ENCODE measurements around the gene STXBP1.

The STXBP1 gene

GRCh38 chr9:127658428-127658827, 46.4 kb downstream of the STXBP1 start:
- DNase-seq (ENCODE audit: low spot score), result no peak

DNA sequence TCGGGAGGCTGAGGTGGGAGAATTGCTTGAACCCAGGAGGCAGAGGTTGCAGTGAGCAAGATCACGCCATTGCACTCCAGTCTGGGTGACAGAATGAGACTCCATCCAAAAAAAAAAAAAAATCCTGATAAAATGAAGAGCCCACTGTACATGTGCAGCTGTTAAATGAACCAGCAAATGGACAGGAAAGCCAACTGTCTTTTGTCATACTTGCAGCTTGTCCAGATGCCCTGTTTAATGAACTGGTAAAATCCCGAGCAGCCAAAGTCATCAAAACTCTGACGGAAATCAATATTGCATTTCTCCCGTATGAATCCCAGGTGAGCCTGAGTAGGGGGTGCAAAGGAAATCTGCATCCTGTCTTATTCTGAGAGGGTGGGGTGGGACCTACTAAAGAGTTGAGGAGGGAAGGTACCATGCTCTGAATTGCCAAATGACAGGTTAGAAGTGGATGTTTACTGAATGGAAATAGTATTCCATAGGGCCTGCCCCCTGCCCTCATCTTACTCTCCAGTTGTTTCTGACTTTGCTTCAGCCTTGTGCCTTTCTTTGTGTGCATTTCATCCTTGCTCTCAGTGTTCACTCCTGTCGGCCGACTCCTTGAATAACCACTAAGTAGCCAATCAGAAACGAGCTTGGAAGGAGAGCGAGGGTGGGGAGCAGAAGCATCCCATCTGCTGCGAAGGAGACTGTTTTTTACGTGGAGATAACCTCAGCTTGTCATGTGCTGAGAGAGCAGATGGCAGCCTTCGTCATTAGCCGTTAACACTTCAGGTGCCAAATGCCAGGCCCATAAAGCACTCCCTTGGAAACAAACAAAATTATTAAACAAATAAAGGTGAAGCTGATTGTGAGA, 49.0 kb downstream of the STXBP1 start:
- no peak for DNase-seq (ENCODE audit: low spot score)

GRCh38 chr9:127662617-127663016, 50.5 kb downstream of the STXBP1 start:
- no peak for DNase-seq (ENCODE audit: low spot score)

DNA sequence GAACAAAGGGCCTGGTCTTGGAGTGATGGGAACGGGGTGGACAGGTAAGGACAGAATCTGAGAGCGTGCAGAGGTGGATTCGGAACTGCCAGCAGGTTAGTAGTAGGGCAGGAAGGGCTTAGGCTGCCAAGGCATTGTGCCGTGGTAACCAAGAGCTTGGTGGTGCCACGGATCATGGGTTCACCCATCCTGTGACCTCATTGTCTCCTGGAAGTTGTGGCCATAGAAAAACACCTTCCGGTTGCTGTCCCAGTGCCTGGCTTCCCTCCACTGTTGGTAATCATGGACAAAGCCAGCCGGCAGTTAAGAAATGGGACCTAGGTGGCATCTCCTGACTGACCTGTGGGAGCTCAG, 52.2 kb downstream of the STXBP1 start:
- DNase-seq (ENCODE audit: low spot score), result no peak

DNA sequence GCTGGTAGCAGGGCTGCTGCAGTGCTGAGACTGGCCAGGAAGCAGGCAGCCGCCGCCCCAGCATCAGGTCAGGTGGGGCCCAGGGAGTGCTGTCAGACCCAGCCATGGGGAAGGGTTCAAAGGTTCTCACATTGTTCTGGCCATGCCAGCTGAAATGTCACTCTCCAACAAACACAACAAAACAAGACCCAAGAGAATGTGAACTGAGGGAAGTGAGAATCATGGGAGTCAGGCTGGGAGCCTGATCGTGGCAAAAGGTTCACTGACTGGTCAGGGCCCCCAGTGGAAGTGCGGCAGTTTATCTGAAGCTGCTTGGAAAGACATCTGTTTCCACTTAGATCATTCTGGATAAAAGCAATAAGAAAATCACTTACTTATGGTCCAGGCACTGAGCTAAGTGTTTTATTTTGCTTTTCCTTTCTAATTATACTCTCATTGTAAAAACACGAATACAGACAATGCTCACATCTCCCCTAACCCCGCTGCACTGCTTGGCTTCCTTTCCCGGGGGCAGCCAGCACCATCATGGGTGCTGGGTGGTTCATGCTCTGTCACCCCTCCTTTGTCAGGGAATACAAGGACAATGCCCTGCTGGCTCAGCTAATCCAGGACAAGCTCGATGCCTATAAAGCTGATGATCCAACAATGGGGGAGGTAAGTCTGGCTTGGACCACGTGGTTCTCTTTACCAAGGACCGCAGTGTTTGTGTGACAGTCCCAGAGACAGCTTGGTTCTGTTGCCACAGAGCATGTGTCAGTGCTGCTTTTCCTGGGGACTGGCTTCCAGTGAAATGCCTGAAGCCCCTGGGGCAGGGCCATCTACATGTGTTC, 52.8 kb downstream of the STXBP1 start:
- no peak for DNase-seq (ENCODE audit: low spot score)

DNA sequence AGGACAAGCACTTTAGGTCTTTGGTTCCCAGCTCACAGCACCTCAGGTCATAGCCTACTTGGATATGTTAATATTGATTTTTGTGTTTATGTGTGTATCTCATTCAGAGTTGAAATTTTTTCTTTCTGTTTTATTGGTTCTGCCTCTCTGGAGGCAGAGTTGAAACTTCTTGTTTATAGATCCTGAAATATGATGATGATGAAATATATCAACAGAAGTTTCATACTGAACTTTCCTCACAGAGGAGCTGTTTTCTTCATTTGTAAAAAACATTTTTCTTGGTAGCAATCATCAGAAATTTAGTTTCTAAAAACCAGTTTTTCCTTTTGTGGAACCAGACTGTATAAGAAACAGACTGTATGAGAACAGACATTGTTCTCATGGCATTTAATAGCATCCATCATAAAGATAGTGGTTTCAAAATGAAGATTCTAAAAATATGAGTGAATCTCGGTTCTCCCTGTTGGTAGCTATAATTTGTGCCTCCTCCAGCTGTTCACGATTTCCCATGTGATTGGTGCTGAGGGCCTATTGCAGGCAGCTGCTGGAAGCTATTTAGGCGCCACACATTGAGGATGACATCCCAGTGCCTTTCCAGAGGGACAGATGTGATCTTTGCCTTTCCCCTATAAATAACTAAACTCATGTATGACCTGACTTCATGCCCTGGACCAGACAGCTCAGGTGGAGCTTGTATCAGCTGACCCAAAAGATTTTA, 55.2 kb downstream of the STXBP1 start:
- DNase-seq (ENCODE audit: low spot score), result no peak

DNA sequence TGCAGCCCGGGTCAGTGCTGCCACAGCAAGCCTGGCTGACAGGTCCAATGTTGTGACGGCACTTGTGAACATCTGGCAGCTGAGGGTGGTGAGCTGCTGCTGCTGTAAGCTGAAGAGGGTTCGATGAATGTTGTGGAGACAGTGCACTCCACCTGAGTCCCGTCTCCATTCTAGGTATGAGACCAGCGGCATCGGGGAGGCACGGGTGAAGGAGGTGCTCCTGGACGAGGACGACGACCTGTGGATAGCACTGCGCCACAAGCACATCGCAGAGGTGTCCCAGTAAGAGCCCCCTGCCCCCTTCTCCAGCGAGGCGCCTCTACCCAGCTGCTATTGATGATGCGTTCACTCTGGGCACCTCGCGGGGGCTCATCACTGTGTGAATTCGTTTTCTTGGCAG, 55.8 kb downstream of the STXBP1 start:
- DNase-seq (ENCODE audit: low spot score), result no peak

DNA sequence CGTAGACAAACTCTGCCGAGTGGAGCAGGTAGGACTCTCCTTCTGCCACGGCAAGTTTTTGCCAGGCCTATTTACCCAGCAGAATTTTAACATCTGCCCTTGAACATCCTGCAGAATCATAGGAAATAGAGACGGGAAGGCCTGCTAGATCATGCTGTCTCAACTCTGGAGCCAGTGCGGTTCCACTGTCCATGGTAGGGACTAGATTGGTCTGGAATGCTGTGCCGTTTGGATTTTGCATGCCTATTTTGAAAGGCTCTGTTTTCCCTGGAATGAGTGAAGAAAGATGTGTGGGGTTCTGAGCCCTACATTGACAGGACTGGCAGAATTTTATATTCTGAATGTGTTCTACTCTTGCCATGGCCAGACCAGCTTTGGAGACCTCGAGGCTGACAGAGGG, 61.2 kb downstream of the STXBP1 start:
- no peak for DNase-seq (ENCODE audit: low spot score)

DNA sequence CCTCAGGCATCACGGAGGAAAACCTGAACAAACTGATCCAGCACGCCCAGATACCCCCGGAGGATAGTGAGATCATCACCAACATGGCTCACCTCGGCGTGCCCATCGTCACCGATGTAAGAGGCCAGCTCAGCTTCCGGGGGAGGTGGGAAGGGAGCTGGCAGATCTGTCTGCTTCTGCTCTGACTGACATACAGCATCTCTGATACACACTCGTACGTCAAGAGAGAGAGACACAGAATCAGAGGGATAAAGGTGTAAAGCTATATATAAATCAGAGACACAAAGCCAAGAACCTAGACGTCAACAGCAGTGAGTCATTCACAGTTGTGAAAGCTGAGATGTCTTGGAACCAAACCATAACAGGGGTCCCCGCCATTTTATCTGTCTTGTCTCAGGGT, 64.6 kb downstream of the STXBP1 start:
- no peak for DNase-seq (ENCODE audit: low spot score)

- DNase-seq (ENCODE audit: low spot score), result no peak
Observed at GRCh38 chr9:127679506-127679905, 67.4 kb downstream of the STXBP1 start.

DNA sequence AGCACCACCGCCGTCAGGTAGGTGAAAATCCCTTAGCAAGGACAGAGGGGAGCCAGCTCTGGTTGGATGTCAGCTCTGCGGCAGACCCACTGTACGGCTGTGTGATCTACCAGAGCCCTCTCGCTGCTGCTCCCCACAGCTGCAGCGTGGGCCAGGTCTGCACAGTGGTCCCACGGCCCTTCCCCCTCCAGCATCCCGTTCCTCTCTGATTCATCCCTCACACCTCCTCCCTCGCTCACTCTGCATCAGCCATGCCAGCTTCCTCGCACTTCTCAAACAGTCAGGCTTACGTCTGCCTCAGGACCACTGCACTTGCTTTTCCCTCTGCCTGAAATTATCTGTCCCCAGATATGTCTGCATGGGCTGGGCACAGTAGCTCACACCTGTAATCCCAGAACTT, 68.1 kb downstream of the STXBP1 start:
- DNase-seq (ENCODE audit: low spot score), result no peak

- DNase-seq (ENCODE audit: low spot score), result no peak
Observed at GRCh38 chr9:127680846-127681245, 68.8 kb downstream of the STXBP1 start.

DNA sequence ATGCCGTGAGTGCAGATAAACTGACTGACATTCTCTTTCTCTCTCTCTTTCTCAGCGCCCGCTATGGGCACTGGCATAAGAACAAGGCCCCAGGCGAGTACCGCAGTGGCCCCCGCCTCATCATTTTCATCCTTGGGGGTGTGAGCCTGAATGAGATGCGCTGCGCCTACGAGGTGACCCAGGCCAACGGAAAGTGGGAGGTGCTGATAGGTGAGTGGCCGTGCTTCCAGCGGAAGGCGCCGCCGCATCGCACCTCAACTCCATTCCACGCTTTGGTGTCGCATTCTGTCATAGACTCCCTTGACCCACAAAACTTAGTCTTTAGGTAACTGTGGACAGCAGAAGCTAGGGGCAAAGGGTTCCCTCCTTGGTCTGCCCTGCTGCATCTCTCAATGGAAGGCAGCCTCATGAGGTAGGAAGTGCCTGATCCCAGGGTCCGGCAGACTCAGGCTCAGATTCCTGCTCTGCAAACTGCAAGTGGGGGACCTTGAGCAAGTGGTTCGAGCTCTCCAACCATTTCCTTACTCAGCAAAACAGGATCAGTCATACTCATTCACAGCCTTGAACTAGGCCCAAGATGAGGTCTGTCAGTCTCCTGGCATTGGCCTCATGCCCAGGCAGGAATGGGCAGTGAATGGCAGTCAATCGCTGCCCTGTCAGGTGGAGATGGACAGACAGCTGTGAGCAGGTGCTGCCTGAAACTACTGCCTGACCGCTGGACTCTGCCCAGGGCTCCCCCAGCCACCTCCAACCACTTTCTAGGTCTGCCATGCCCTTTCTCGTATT, 70.5 kb downstream of the STXBP1 start:
- DNase-seq (ENCODE audit: low spot score), result no peak

DNA sequence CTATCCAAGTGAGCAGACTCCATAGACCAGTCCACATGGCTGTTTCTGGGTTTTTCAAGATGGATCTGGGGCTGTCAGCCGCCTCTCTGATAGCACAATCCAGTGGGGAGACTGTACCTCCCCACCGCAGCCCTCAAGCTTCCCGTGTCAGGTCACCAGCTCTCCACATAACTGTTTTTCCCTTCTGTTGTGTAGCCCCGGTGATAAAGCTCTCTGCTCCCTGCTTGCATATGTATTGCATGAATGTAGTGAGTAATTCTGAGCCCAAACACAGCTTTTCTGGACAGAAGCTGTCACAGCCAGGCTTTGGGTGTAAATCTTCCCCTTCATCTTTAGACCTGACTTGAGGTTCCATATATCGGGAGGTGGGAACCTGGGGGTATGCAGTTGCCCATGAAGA, 71.6 kb downstream of the STXBP1 start:
- DNase-seq (ENCODE audit: low spot score), result no peak

DNA sequence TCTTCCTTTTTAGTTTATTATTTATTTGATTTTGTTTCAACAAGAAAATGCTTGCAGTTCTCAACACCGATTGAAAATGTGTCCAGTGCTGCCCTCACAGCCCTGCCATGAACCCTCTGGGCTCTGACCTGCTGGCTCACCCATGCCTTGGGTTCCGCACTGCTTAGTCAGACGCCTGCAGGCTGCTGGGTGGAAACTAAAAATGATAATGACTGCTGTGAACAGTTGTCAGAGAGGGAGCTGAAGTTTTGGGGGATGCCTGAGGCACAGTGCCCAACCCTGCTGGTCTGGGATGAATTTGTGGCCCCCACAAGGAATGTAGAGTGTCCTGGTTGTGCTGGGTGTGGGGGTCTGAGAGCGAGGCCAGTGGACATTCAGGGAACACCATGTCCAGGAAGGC, 72.5 kb downstream of the STXBP1 start:
- DNase-seq (ENCODE audit: low spot score), result no peak

GRCh38 chr9:127686461-127687393, 74.7 kb downstream of the STXBP1 start:
- DNase-seq (ENCODE audit: low spot score), result no peak

- no peak for DNase-seq (ENCODE audit: low spot score)
Observed at GRCh38 chr9:127689329-127690000, 77.4 kb downstream of the STXBP1 start.

GRCh38 chr9:127690735-127691134, 78.7 kb downstream of the STXBP1 start:
- no peak for DNase-seq (ENCODE audit: low spot score)

DNA sequence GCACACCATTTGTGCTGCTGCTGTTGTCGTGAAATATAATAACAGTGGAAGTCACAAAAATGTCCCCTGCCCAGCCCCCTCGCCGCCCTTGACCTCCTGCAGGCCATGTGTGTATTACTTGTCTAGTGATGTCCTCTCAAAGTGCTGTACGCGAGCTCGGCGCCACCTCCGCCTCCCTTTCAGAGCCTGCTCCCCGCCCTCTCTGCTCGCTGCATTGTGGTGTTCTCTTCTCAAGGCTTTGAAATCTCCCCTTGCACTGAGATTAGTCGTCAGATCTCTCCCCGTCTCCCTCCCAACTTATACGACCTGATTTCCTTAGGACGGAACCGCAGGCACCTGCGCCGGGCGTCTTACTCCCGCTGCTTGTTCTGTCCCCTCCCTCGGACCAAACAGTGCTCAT, 80.0 kb downstream of the STXBP1 start:
- DNase-seq (ENCODE audit: low spot score), result no peak

GRCh38 chr9:127693143-127693542, 81.1 kb downstream of the STXBP1 start:
- no peak for DNase-seq (ENCODE audit: low spot score)
